Fibroblast of skin of scalp (primary cell): ENCODE data around the gene TEX13A. TPM values are rescaled to one million over a fixed set of nuclear protein-coding genes. Genes with fewer than 3 reads are reported as not detected.
"Not testable (repeated sequence)": the region's sequence is repeated elsewhere in the genome, so short reads cannot be mapped to it uniquely, and the experiment has no call there.

Experiments
- DNase-seq: peaks from one replicate; pipeline ENCODE4 v3.0.0-alpha.2; 2013
- polyA plus RNA-seq, 2 experiments: library from polyadenylated mRNA; unstranded; fragments of 120-200 nt; gene quantifications; one replicate each; pipeline ENCODE4 v1.2.1, GENCODE V29; 2013; ENCODE audit not compliant: insufficient read length in 2 of 2

The TEX13A gene
- polyA plus RNA-seq (2013, experiment 1 of 2; ENCODE audit: insufficient read length), result not detected
- polyA plus RNA-seq (2013, experiment 2 of 2; ENCODE audit: insufficient read length), result not detected

- DNase-seq, result no peak
Measured at GRCh38 chrX:105220636-105221035, at the start of gene TEX13A. Gene TEX13A (minus strand): TSS chrX:105220694. CDS start chrX:105220397, 297 bp downstream.

GRCh38 chrX:105269386-105269785 lies 48.9 kb upstream of the TEX13A start:
- no peak for DNase-seq

- no peak for DNase-seq
Measured at GRCh38 chrX:105267167-105267566, 46.7 kb upstream of the TEX13A start.

- peak; percentile 14 for DNase-seq
Measured at GRCh38 chrX:105266456-105266855, 46.0 kb upstream of the TEX13A start.

GRCh38 chrX:105265093-105265492 lies 44.6 kb upstream of the TEX13A start:
- no peak for DNase-seq

- peak; percentile 1 for DNase-seq
Measured at GRCh38 chrX:105263801-105264200, 43.3 kb upstream of the TEX13A start.

- DNase-seq, result no peak
Measured at GRCh38 chrX:105263171-105263570, 42.7 kb upstream of the TEX13A start.

- no peak for DNase-seq
Measured at GRCh38 chrX:105260291-105261043, 40.0 kb upstream of the TEX13A start.

- peak; percentile 2 for DNase-seq
Measured at GRCh38 chrX:105241056-105241455, 20.6 kb upstream of the TEX13A start.

GRCh38 chrX:105237407-105237806 lies 16.9 kb upstream of the TEX13A start:
- not testable (repeated sequence) for DNase-seq

- DNase-seq, result no peak
Measured at GRCh38 chrX:105229146-105229545, 8.7 kb upstream of the TEX13A start.

- no peak for DNase-seq
Measured at GRCh38 chrX:105228602-105229001, 8.1 kb upstream of the TEX13A start.

- DNase-seq, result no peak
Measured at GRCh38 chrX:105226499-105226898, 6.0 kb upstream of the TEX13A start.

- DNase-seq, result no peak
Measured at GRCh38 chrX:105221374-105221773, 880 bp upstream of the TEX13A start.

- DNase-seq, result no peak
Measured at GRCh38 chrX:105219454-105220401, 766 bp downstream of the TEX13A start.

GRCh38 chrX:105211066-105211575 lies 9.4 kb downstream of the TEX13A start:
- DNase-seq, result no peak

GRCh38 chrX:105210258-105210657 lies 10.2 kb downstream of the TEX13A start:
- DNase-seq, result no peak

- no peak for DNase-seq
Measured at GRCh38 chrX:105209406-105209805, 11.1 kb downstream of the TEX13A start.

GRCh38 chrX:105191878-105192277 lies 28.6 kb downstream of the TEX13A start:
- peak; percentile 3 for DNase-seq

GRCh38 chrX:105190252-105190853 lies 30.1 kb downstream of the TEX13A start:
- peak; percentile 27 for DNase-seq

GRCh38 chrX:105189093-105189492 lies 31.4 kb downstream of the TEX13A start:
- DNase-seq, result no peak

GRCh38 chrX:105179644-105180043 lies 40.9 kb downstream of the TEX13A start:
- no peak for DNase-seq

GRCh38 chrX:105173071-105173470 lies 47.4 kb downstream of the TEX13A start:
- DNase-seq, result no peak
